ENCODE results near the gene FOXF2. TPM values are rescaled to one million over a fixed set of nuclear protein-coding genes. Genes with fewer than 3 reads are reported as not detected.

Gene FOXF2
- total RNA-seq, 4 donors from 2014 or later: 0.34 to 12.4 (median 4.0) TPM

GRCh38 chr6:1436334-1437306, 47.2 kb downstream of the FOXF2 start:
- H3K4me3 ChIP-seq: no peak overlapping the region
- H3K36me3 ChIP-seq: no peaks in the 10 kb centered on the region
- no peaks in the 10 kb centered on the region for H3K4me1 ChIP-seq
- intact Hi-C loops (cut with DNase I): no loop called here
- WGBS, 2 donors: 27 to 33% methylated on average over 16 to 18 of the region's 18 CpGs
- no peak for TF ChIP-seq POLR2A (IDR thresholded peaks at IDR 0.05)
- TF ChIP-seq, protein P1, sequence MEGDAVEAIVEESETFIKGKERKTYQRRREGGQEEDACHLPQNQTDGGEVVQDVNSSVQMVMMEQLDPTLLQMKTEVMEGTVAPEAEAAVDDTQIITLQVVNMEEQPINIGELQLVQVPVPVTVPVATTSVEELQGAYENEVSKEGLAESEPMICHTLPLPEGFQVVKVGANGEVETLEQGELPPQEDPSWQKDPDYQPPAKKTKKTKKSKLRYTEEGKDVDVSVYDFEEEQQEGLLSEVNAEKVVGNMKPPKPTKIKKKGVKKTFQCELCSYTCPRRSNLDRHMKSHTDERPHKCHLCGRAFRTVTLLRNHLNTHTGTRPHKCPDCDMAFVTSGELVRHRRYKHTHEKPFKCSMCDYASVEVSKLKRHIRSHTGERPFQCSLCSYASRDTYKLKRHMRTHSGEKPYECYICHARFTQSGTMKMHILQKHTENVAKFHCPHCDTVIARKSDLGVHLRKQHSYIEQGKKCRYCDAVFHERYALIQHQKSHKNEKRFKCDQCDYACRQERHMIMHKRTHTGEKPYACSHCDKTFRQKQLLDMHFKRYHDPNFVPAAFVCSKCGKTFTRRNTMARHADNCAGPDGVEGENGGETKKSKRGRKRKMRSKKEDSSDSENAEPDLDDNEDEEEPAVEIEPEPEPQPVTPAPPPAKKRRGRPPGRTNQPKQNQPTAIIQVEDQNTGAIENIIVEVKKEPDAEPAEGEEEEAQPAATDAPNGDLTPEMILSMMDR (IDR thresholded peaks at IDR 0.05): peak; percentile 62 to 86 (median 74)
- H3K27me3 ChIP-seq: peaks cover 0 to 42% (median 0%) of the 10 kb centered on the region in 4 donors
- H3K9me3 ChIP-seq: no peaks in the 10 kb centered on the region
- H3K27ac ChIP-seq: no peak overlapping the region
- DNase-seq: no peak

- no peaks in the 10 kb centered on the region for H3K36me3 ChIP-seq
- no peak for DNase-seq
- no peaks in the 10 kb centered on the region for H3K4me1 ChIP-seq
- no peak overlapping the region for H3K4me3 ChIP-seq
- no peak overlapping the region for H3K27ac ChIP-seq
- 64 to 74% methylated on average over 11 to 19 of the region's 21 CpGs for WGBS, 2 donors
- intact Hi-C loops (cut with DNase I): no loop called here
- H3K27me3 ChIP-seq: peaks cover 0 to 42% (median 0%) of the 10 kb centered on the region in 4 donors
- no peaks in the 10 kb centered on the region for H3K9me3 ChIP-seq
- TF ChIP-seq, protein P1 (IDR thresholded peaks at IDR 0.05): no peak
- TF ChIP-seq POLR2A (IDR thresholded peaks at IDR 0.05): no peak
Observed at GRCh38 chr6:1437553-1438406, 48.4 kb downstream of the FOXF2 start.

DNA sequence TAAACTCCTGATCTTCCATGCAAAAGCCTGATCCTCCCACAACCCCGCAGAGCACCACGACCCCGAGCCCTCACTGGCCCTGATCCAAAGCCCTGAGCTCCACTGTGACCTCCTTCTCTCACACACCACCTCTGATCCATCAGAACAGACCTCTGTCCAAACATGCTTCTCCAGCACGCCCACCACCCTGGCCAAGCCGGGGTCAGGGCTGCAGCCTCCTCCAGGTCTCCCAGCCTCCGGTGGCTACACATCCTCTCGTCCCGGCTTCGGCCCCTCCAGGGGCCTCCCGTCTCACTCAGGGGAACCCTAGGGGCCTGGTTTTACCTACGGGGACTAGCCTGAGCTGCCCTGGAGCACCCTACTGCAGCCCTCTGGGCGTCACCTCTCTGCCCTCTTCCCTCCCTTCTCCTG, 49.1 kb downstream of the FOXF2 start:
- Histone ChIP-seq H3K27me3 (peaks cover 0 to 42% (median 0%) of the 10 kb centered on the region in 4 donors), H3K4me3 (no peak overlapping the region), H3K36me3 (no peaks in the 10 kb centered on the region), H3K27ac (no peak overlapping the region), H3K9me3 (no peaks in the 10 kb centered on the region), H3K4me1 (no peaks in the 10 kb centered on the region)
- intact Hi-C loops (cut with DNase I): no loop called here
- no peak for DNase-seq
- TF ChIP-seq, protein P1 (IDR thresholded peaks at IDR 0.05): no peak
- no peak for TF ChIP-seq POLR2A (IDR thresholded peaks at IDR 0.05)
- 34 to 68% methylated on average over 4 to 12 of the region's 12 CpGs for WGBS, 2 donors

GRCh38 chr6:1439349-1439748, 50.0 kb downstream of the FOXF2 start:
- Histone ChIP-seq H3K4me1 (no peaks in the 10 kb centered on the region), H3K27ac (no peak overlapping the region), H3K36me3 (no peaks in the 10 kb centered on the region), H3K9me3 (no peaks in the 10 kb centered on the region), H3K27me3 (peaks cover 0 to 42% (median 0%) of the 10 kb centered on the region in 4 donors), H3K4me3 (no peak overlapping the region)
- 67 to 73% methylated on average over 10 of the region's 10 CpGs for WGBS, 2 donors
- TF ChIP-seq, protein P1 (IDR thresholded peaks at IDR 0.05): no peak
- intact Hi-C loops (cut with DNase I): no loop called here
- DNase-seq: no peak

Data from esophagus squamous epithelium (tissue), 5 donors.